GM20431 (cell line): Measurements from ENCODE around the gene OR10V1.
"Not testable (repeated sequence)": the region's sequence is repeated elsewhere in the genome, so short reads cannot be mapped to it uniquely, and the experiment has no call there.

ENCODE experiments used
- in situ Hi-C: fragments of 300-500 bp; cut with MseI, MboI; formaldehyde crosslinking; loops from one replicate; pipeline ENCODE4 v1.15.0; 2020; ENCODE audit warnings: low sequenced_read_pairs; ENCODE audit not compliant: unreplicated experiment

OR10V1 gene

GRCh38 chr11:59716051-59716450 lies 2.4 kb upstream of the OR10V1 start:
- in situ Hi-C loops, result no loop called here

GRCh38 chr11:59710136-59710847 lies 3.4 kb downstream of the OR10V1 start:
- in situ Hi-C loops, result no loop called here

GRCh38 chr11:59708537-59708936 lies 5.1 kb downstream of the OR10V1 start:
- in situ Hi-C loops, result no loop called here

GRCh38 chr11:59707371-59707770 lies 6.3 kb downstream of the OR10V1 start:
- in situ Hi-C loops, result no loop called here

- in situ Hi-C loops, result no loop called here
These were observed 6.9 kb downstream of the OR10V1 start for GRCh38 chr11:59706518-59707285.

- in situ Hi-C loops, result no loop called here
These were observed 8.4 kb downstream of the OR10V1 start for GRCh38 chr11:59705294-59705693.

GRCh38 chr11:59703515-59703914 lies 10.1 kb downstream of the OR10V1 start:
- in situ Hi-C loops, result not testable (repeated sequence)

- in situ Hi-C loops, result not testable (repeated sequence)
These were observed 13.5 kb downstream of the OR10V1 start for GRCh38 chr11:59700157-59700556.

- in situ Hi-C loops, result loop anchor here (25.0 kb wide), 1 partner anchor 161 kb away; no protein-coding TSS in a partner anchor
These were observed 15.1 kb downstream of the OR10V1 start for GRCh38 chr11:59698506-59698905.

- in situ Hi-C loops, result loop anchor here (25.0 kb wide), 1 partner anchor 156 kb away; no protein-coding TSS in a partner anchor
These were observed 20.7 kb downstream of the OR10V1 start for GRCh38 chr11:59692915-59693314.

GRCh38 chr11:59691156-59691555 lies 22.5 kb downstream of the OR10V1 start:
- in situ Hi-C loops, result loop anchor here (25.0 kb wide), 1 partner anchor 154 kb away; no protein-coding TSS in a partner anchor

GRCh38 chr11:59689015-59689414 lies 24.6 kb downstream of the OR10V1 start:
- in situ Hi-C loops, result loop anchor here (25.0 kb wide), 1 partner anchor 152 kb away; no protein-coding TSS in a partner anchor

- in situ Hi-C loops, result loop anchor here (25.0 kb wide), 1 partner anchor 144 kb away; no protein-coding TSS in a partner anchor
These were observed 32.4 kb downstream of the OR10V1 start for GRCh38 chr11:59681260-59681725.

- in situ Hi-C loops, result loop anchor here (25.0 kb wide), 1 partner anchor 143 kb away; no protein-coding TSS in a partner anchor
These were observed 33.1 kb downstream of the OR10V1 start for GRCh38 chr11:59680287-59681154.

GRCh38 chr11:59679347-59679746 lies 34.3 kb downstream of the OR10V1 start:
- in situ Hi-C loops, result loop anchor here (25.0 kb wide), 1 partner anchor 142 kb away; no protein-coding TSS in a partner anchor

GRCh38 chr11:59678813-59679165 lies 34.9 kb downstream of the OR10V1 start:
- in situ Hi-C loops, result loop anchor here (25.0 kb wide), 1 partner anchor 141 kb away; no protein-coding TSS in a partner anchor

GRCh38 chr11:59678118-59678812 lies 35.4 kb downstream of the OR10V1 start:
- in situ Hi-C loops, result loop anchor here (25.0 kb wide), 1 partner anchor 141 kb away; no protein-coding TSS in a partner anchor

- in situ Hi-C loops, result loop anchor here (25.0 kb wide), 1 partner anchor 139 kb away; no protein-coding TSS in a partner anchor
These were observed 37.4 kb downstream of the OR10V1 start for GRCh38 chr11:59676205-59676604.

GRCh38 chr11:59674291-59674690 lies 39.4 kb downstream of the OR10V1 start:
- in situ Hi-C loops, result no loop called here
